AG04449 (cell line): ENCODE results near the gene DBP.

Experiments
- CTCF ChIA-PET: fragments of 350-600 bp; formaldehyde crosslinking; extraction: SDS; loops from one replicate; lab custom pipeline; 2021; ENCODE audit warnings: antibody characterized with exemption; lab: Yijun Ruan, JAX
- POLR2A ChIA-PET: fragments of 400-600, 350-600 bp; formaldehyde crosslinking; extraction: SDS; loops from one replicate; lab custom pipeline; 2020; ENCODE audit warnings: antibody characterized with exemption, inconsistent platforms; lab: Yijun Ruan, JAX
- DNase-seq: peaks from one replicate; pipeline ENCODE4 v3.0.0-alpha.2; 2010; ENCODE audit warnings: low read depth, low spot score
- H3K4me3 ChIP-seq: 2 replicates; pipeline ENCODE4 v1.5.1; 2011; ENCODE audit warnings: low read depth, mild to moderate bottlenecking, control low read depth, low read length
- CTCF ChIP-seq: IDR thresholded peaks from one replicate; pipeline ENCODE4 v1.5.1; 2011; ENCODE audit warnings: mild to moderate bottlenecking, moderate library complexity, low read length, control low read depth, inconsistent platforms; ENCODE audit not compliant: insufficient read depth; ENCODE audit errors: missing control alignments

The DBP gene

DNA sequence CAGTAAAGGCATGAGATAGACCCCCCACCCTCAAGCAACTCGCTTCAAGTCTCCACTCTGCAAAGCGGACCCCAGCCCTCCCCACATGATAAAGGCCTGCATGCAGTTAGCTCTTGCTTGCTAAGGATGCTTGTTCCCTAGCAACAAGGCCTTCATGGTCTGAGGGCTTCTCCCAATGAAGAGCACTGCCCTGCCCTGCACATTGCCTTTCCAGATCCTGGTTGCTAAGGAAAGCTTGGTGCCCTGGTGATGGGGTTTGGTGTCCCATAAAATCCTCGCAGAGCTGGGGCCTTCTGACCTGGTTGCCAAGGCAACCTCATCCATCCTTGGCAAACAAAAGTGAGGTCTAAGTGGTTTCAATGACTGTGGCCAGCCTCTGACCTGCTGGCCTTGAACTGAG is 6.0 kb downstream of the DBP start:
- TF ChIP-seq CTCF = no peak
- ChIA-PET POLR2A (interaction anchor here (1.2 to 3.5 kb wide), 2 partner anchors 12 to 363 kb away, joined by 3 to 12 read pairs; partner anchors contain the start of genes RPL18, RUVBL2 and SPHK2), CTCF (interaction anchor here (0.8 kb wide), 1 partner anchor 15 kb away, joined by 3 read pairs; the partner anchor contains the start of gene CA11)
- DNase-seq = no peak
- no peak overlapping the region for H3K4me3 ChIP-seq

GRCh38 chr19:48630296-48631063 is 6.7 kb downstream of the DBP start:
- POLR2A ChIA-PET = interaction anchor here (1.2 to 3.5 kb wide), 2 partner anchors 11 to 363 kb away, joined by 3 to 12 read pairs; partner anchors contain the start of genes RPL18, RUVBL2 and SPHK2
- TF ChIP-seq CTCF = no peak
- CTCF ChIA-PET = interaction anchor here (0.6 kb wide), 1 partner anchor 229 kb away, joined by 3 read pairs; no protein-coding TSS in a partner anchor
- no peak overlapping the region for H3K4me3 ChIP-seq
- no peak for DNase-seq

GRCh38 chr19:48629599-48630295 is 7.4 kb downstream of the DBP start:
- CTCF ChIA-PET = interaction anchor here (0.6 kb wide), 1 partner anchor 228 kb away, joined by 3 read pairs; no protein-coding TSS in a partner anchor
- no peak for TF ChIP-seq CTCF
- no peak for DNase-seq
- POLR2A ChIA-PET = interaction anchor here (3.5 kb wide), 1 partner anchor 10 kb away, joined by 12 read pairs; the partner anchor contains the start of genes RPL18 and SPHK2
- H3K4me3 ChIP-seq = no peak overlapping the region

- no peak overlapping the region for H3K4me3 ChIP-seq
- ChIA-PET CTCF (no interaction called here), POLR2A (no interaction called here)
- DNase-seq = no peak
- TF ChIP-seq CTCF = no peak
Measured at GRCh38 chr19:48629297-48629598, 7.9 kb downstream of the DBP start.

DNA sequence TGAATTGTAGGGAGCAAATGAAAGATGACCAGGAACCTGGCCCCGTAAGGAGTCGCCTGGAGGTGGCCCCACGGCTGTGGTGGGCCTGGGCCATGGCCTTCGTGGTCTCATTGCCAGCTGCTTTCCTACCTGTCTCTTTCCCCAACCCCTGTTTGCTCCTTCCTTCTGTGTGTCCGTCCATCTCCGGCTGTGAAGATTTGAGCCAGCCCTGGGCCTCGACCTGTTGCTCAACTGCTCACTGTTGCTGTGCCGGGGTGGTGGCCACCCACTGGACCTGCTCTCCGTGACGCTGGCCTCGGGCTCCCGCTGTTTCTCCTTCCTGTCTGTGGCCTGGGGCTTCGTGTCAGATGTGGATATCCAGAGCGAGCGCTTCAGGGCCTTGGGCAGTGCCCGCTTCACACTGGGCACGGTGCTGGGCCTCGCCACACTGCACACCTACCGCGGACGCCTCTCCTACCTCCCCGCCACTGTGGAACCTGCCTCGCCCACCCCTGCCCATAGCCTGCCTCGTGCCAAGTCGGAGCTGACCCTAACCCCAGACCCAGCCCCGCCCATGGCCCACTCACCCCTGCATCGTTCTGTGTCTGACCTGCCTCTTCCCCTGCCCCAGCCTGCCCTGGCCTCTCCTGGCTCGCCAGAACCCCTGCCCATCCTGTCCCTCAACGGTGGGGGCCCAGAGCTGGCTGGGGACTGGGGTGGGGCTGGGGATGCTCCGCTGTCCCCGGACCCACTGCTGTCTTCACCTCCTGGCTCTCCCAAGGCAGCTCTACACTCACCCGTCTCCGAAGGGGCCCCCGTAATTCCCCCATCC is 8.5 kb downstream of the DBP start:
- CTCF ChIA-PET = no interaction called here
- TF ChIP-seq CTCF = no peak
- no peak overlapping the region for H3K4me3 ChIP-seq
- POLR2A ChIA-PET = interaction anchor here (0.8 kb wide), 1 partner anchor 9 kb away, joined by 4 read pairs; the partner anchor contains the start of genes RPL18 and SPHK2
- no peak for DNase-seq
